Psoas muscle (tissue), 8 donors: ENCODE data around the gene PRKACB. TPM values are rescaled to one million over a fixed set of nuclear protein-coding genes. Genes with fewer than 3 reads are reported as not detected.
"Not testable (repeated sequence)": the region's sequence is repeated elsewhere in the genome, so short reads cannot be mapped to it uniquely, and the experiment has no call there.

Experiments
- ATAC-seq, 4 donors: fragments of 200-7000 bp; cut with Tn5 transposase; one replicate each; pipeline ENCODE4 v1.9.1; 2020; ENCODE audit warnings: moderate library complexity in 3 of 4, mild to moderate bottlenecking in 2 of 4
- DNase-seq, 2 donors: peaks; one replicate each; pipeline ENCODE4 v3.0.0-alpha.2; 2020
- H3K27ac ChIP-seq: fragments of 200-600 bp; one replicate; pipeline ENCODE4 v1.8.0; 2022
- H3K27me3 ChIP-seq, 3 donors: fragments of 200-600 bp in 1 of 3; one replicate each; pipeline versions ENCODE4 v1.6.1 to v1.8.0; 2013 to 2022; ENCODE audit warnings: low read length in 2 of 3, mild to moderate bottlenecking in 2 of 3, moderate library complexity in 1 of 3; ENCODE audit not compliant: insufficient read depth in 3 of 3
- H3K36me3 ChIP-seq, 2 donors: fragments of 200-600 bp in 1 of 2; one replicate each; pipeline versions ENCODE4 v1.6.1 to v1.8.0; 2013 to 2022; ENCODE audit warnings: low read depth in 1 of 2, mild to moderate bottlenecking in 1 of 2, moderate library complexity in 1 of 2; ENCODE audit not compliant: insufficient read depth in 1 of 2
- H3K4me1 ChIP-seq: fragments of 200-600 bp; one replicate; pipeline ENCODE4 v1.8.0; 2022
- H3K4me3 ChIP-seq: fragments of 200-600 bp; one replicate; pipeline ENCODE4 v1.8.0; 2022; ENCODE audit warnings: mild to moderate bottlenecking
- H3K9me3 ChIP-seq: fragments of 200-600 bp; one replicate; pipeline ENCODE4 v1.8.0; 2022
- WGBS, 3 donors: extraction: QIAGEN DNeasy Blood & Tissue Kit; methylation state at CpG; one replicate each; pipeline versions ENCODE4 v1.1.6 to v1.1.7; 2013; 5-methylcytosine and 5-hydroxymethylcytosine counted together
- intact Hi-C, 2 donors: fragments of 100-400 bp; cut with DNase I; formaldehyde crosslinking; loops; one replicate each; pipeline versions ENCODE4 v1.11.0 to v1.14.2; 2022
- polyA plus RNA-seq, 3 donors: library from polyadenylated mRNA; stranded (reverse); fragments of 200-250 nt; gene quantifications; one replicate each; pipeline ENCODE4 v1.2.3, GENCODE V29; 2013
- total RNA-seq, 4 donors: library from RNA; stranded (reverse); fragmentation: NEBNext Ultra II Directional in 2 of 4; extraction: Animal tissue kit (Norgen Biotek cat#: 25700) in 2 of 4; gene quantifications; one replicate each; pipeline versions ENCODE4 v1.2.1 to v1.2.4, GENCODE V29; 2021 to 2023
- TF ChIP-seq, protein P1 (sequence below): fragments of 200-600 bp; IDR thresholded peaks from one replicate; pipeline ENCODE4 v1.8.0; 2022; ENCODE audit warnings: antibody characterized with exemption
- donor health status: healthy with polysubstance abuse.
- donor health status: DM: no; HTN: no; CAD: no; lungs with moderate emphysema.
- donor health status: Bipolar disorder and iron deficiency.
- donor health status: healthy.
- donor health status: DM: yes; HTN: yes; CAD: no.
- donor health status: DM: no; HTN: no; CAD: no.
- donor health status: DM: no; HTN: no; CAD: no.
- donor health status: DM: yes; HTN: yes; CAD: no.

The PRKACB gene
- total and polyA plus RNA-seq, 7 donors, result 2.6 to 24.5 (median 4.9) TPM

DNA sequence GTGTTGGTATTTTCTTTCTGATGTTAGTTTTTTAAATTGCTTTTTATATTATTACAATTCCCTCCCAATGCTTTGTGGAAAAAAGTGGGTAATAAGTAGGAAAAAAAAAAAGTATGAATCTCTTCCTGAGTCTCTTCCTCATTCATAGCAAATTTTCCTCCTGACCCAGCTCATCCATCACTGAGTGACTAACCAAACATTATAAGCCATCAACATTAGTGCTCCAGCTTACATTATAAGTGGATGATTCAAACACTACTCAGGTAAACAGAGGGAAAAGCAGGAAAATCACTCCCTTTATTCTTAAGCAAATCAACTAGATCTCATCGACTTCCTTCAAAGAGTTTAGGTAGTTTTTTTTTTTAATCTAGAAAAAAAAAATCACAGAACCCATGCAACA lies 142.0 kb downstream of the PRKACB start:
- no peaks in the 10 kb centered on the region for H3K36me3 ChIP-seq
- H3K27ac ChIP-seq, result no peak overlapping the region
- DNase-seq, result no peak
- no peaks in the 10 kb centered on the region for H3K4me1 ChIP-seq
- H3K4me3 ChIP-seq, result no peak overlapping the region
- 84 to 92% (median 84%) methylated on average over 1 of the region's 1 CpG for WGBS, 3 donors
- intact Hi-C loops, result no loop called here
- peaks cover 3% of the 10 kb centered on the region for H3K9me3 ChIP-seq
- TF ChIP-seq, protein P1, sequence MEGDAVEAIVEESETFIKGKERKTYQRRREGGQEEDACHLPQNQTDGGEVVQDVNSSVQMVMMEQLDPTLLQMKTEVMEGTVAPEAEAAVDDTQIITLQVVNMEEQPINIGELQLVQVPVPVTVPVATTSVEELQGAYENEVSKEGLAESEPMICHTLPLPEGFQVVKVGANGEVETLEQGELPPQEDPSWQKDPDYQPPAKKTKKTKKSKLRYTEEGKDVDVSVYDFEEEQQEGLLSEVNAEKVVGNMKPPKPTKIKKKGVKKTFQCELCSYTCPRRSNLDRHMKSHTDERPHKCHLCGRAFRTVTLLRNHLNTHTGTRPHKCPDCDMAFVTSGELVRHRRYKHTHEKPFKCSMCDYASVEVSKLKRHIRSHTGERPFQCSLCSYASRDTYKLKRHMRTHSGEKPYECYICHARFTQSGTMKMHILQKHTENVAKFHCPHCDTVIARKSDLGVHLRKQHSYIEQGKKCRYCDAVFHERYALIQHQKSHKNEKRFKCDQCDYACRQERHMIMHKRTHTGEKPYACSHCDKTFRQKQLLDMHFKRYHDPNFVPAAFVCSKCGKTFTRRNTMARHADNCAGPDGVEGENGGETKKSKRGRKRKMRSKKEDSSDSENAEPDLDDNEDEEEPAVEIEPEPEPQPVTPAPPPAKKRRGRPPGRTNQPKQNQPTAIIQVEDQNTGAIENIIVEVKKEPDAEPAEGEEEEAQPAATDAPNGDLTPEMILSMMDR, result no peak
- ATAC-seq, result no peak
- no peaks in the 10 kb centered on the region for H3K27me3 ChIP-seq

DNA sequence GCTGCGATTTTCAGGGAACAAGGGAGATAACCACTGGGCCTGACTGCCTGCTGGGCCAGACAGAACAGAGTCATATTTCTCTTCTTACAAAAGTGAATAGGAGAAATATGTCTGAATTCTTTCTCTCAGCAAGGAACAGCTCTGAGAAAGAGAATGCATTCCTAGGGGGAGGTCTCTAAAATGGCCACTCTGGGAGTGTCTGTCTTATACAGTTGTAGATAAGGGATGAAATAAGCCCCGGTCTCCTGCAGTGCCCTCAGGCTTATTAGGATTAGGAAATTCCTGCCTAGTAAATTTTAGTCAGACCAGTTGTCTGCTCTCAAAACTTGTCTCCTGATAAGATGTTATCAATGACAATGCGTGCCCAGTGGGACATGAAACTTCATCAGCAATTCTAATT lies 143.3 kb downstream of the PRKACB start:
- 64 to 73% (median 65%) methylated on average over 3 of the region's 3 CpGs for WGBS, 3 donors
- H3K4me1 ChIP-seq, H3K36me3 ChIP-seq, H3K9me3 ChIP-seq, H3K27me3 ChIP-seq, DNase-seq, H3K4me3 ChIP-seq, intact Hi-C loops, ATAC-seq, H3K27ac ChIP-seq: not testable (repeated sequence)

Other genes starting within 250 kb of the PRKACB start
- 10 to 100 TPM in 1 of 4 donors, 1 to 10 TPM in 3; 5.0 to 13.0 (median 8.6) TPM for gene TTLL7, start 145.1 kb upstream of the PRKACB start, total RNA-seq
- 1 to 10 TPM; 1.1 to 4.2 (median 2.4) TPM for gene TTLL7, start 145.1 kb upstream of the PRKACB start, polyA plus RNA-seq
- gene SAMD13, start 157.4 kb downstream of the PRKACB start, total RNA-seq, result 1 to 10 TPM in 2 of 4 donors, under 1 TPM in 2; 0.65 to 3.2 (median 1.3) TPM
- gene SAMD13, start 157.4 kb downstream of the PRKACB start, polyA plus RNA-seq, result 1 to 10 TPM in 2 of 3 donors, under 1 TPM in 1; 0.53 to 6.8 (median 5.5) TPM